ENCODE measurements around the gene CDH4.

CDH4 gene

GRCh38 chr20:61930776-61931475, 678.9 kb downstream of the CDH4 start:
- no peak for DNase-seq (ENCODE audit: low read depth in 1 of 2, low spot score in 1 of 2)

GRCh38 chr20:61931476-61932198, 679.6 kb downstream of the CDH4 start:
- no peak for DNase-seq (ENCODE audit: low read depth in 1 of 2, low spot score in 1 of 2)

- DNase-seq (ENCODE audit: low read depth in 1 of 2, low spot score in 1 of 2), result no peak
Observed at GRCh38 chr20:61932199-61932592, 680.1 kb downstream of the CDH4 start.

- no peak for DNase-seq (ENCODE audit: low read depth in 1 of 2, low spot score in 1 of 2)
Observed at GRCh38 chr20:61932711-61933480, 680.8 kb downstream of the CDH4 start.

GRCh38 chr20:61933481-61933950, 681.5 kb downstream of the CDH4 start:
- DNase-seq (ENCODE audit: low read depth in 1 of 2, low spot score in 1 of 2), result no peak

GRCh38 chr20:61933951-61934715, 682.1 kb downstream of the CDH4 start:
- no peak for DNase-seq (ENCODE audit: low read depth in 1 of 2, low spot score in 1 of 2)

GRCh38 chr20:61934716-61935530, 682.9 kb downstream of the CDH4 start:
- DNase-seq (ENCODE audit: low read depth in 1 of 2, low spot score in 1 of 2), result no peak

GRCh38 chr20:61935926-61936700, 684.1 kb downstream of the CDH4 start:
- no peak for DNase-seq (ENCODE audit: low read depth in 1 of 2, low spot score in 1 of 2)

- no peak for DNase-seq (ENCODE audit: low read depth in 1 of 2, low spot score in 1 of 2)
Observed at GRCh38 chr20:61936701-61937131, 684.7 kb downstream of the CDH4 start.

- no peak for DNase-seq (ENCODE audit: low read depth in 1 of 2, low spot score in 1 of 2)
Observed at GRCh38 chr20:61937146-61937962, 685.3 kb downstream of the CDH4 start.

GRCh38 chr20:61937963-61938838, 686.1 kb downstream of the CDH4 start:
- no peak for DNase-seq (ENCODE audit: low read depth in 1 of 2, low spot score in 1 of 2)

- no peak for DNase-seq (ENCODE audit: low read depth in 1 of 2, low spot score in 1 of 2)
Observed at GRCh38 chr20:61938839-61939690, 687.0 kb downstream of the CDH4 start.

- DNase-seq (ENCODE audit: low read depth in 1 of 2, low spot score in 1 of 2), result no peak
Observed at GRCh38 chr20:61939691-61940360, 687.8 kb downstream of the CDH4 start.

- no peak for DNase-seq (ENCODE audit: low read depth in 1 of 2, low spot score in 1 of 2)
Observed at GRCh38 chr20:61940491-61940890, 688.4 kb downstream of the CDH4 start.

GRCh38 chr20:61940976-61941720, 689.1 kb downstream of the CDH4 start:
- DNase-seq (ENCODE audit: low read depth in 1 of 2, low spot score in 1 of 2), result no peak

Measured in stimulated activated CD4-positive, alpha-beta T cell treated with anti-CD3 and anti-CD28 coated beads, Interleukin-15, amount 100 ng/mL, for 1 hour (primary cell).